ENCODE measurements around the gene INPP5B.

INPP5B gene

DNA sequence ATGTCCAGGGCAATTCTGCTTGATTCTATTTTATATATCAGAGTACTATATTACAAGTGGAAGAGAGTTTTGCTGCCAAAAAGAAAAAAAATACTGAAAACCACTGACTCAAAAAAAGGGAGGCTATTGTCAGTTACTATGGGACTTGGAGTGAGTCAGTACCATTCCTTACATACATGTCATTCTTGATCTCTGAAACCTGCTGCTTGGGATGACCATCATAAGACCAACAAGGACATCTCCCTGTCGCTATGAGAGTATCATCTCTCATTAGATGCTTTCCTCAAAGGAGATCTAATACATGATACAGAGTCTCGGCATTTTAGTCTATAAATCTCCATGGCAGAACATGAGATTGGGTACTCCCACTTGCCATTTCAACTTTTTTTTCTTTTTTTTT, 11.8 kb upstream of the INPP5B start:
- Mint-ChIP-seq H3K27ac (no peak overlapping the region), H3K4me3 (no peak overlapping the region)

DNA sequence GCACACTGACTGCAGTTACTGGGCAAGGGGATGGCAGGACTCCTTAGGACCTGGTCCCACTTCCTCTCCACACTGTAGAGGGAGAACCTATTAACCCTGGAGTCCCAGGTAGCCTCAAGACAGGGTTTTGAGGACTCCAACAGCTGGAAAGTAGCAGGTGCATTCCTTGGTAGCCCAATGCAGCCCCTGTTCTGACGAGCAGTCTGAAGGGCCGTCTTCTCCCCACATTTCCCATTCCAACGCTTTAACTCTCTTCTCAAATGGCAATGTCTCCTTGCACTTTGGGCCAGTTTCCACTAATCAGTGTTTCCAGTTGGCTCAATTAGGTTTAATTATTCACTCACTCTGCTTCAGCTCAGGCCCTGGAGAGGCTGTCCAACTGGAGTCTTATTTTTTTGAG, 8.8 kb upstream of the INPP5B start:
- no peaks in the 10 kb centered on the region for H3K4me1 Mint-ChIP-seq
- TF ChIP-seq, protein P1, sequence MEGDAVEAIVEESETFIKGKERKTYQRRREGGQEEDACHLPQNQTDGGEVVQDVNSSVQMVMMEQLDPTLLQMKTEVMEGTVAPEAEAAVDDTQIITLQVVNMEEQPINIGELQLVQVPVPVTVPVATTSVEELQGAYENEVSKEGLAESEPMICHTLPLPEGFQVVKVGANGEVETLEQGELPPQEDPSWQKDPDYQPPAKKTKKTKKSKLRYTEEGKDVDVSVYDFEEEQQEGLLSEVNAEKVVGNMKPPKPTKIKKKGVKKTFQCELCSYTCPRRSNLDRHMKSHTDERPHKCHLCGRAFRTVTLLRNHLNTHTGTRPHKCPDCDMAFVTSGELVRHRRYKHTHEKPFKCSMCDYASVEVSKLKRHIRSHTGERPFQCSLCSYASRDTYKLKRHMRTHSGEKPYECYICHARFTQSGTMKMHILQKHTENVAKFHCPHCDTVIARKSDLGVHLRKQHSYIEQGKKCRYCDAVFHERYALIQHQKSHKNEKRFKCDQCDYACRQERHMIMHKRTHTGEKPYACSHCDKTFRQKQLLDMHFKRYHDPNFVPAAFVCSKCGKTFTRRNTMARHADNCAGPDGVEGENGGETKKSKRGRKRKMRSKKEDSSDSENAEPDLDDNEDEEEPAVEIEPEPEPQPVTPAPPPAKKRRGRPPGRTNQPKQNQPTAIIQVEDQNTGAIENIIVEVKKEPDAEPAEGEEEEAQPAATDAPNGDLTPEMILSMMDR (IDR thresholded peaks at IDR 0.05; ENCODE audit: unreplicated experiment in 3 of 3) = no peak
- no peaks in the 10 kb centered on the region for H3K9me3 Mint-ChIP-seq
- peaks cover 28% of the 10 kb centered on the region for H3K36me3 Mint-ChIP-seq (ENCODE audit: low read depth)
- peaks cover 4% of the 10 kb centered on the region for H3K27me3 Mint-ChIP-seq (ENCODE audit: low read depth)
- no peak overlapping the region for H3K4me3 Mint-ChIP-seq
- peak overlapping the region in 2 of 3 experiments; percentile 18 to 20 for H3K27ac Mint-ChIP-seq

More for the DNA sequence above, 11.8 kb upstream of the INPP5B start:
- TF ChIP-seq, protein P1 (IDR thresholded peaks at IDR 0.05; ENCODE audit: unreplicated experiment in 3 of 3) = no peak
- peaks cover 40% of the 10 kb centered on the region for H3K36me3 Mint-ChIP-seq (ENCODE audit: low read depth)
- peaks cover 4% of the 10 kb centered on the region for H3K27me3 Mint-ChIP-seq (ENCODE audit: low read depth)
- no peaks in the 10 kb centered on the region for H3K4me1 Mint-ChIP-seq
- H3K9me3 Mint-ChIP-seq = no peaks in the 10 kb centered on the region

DNA sequence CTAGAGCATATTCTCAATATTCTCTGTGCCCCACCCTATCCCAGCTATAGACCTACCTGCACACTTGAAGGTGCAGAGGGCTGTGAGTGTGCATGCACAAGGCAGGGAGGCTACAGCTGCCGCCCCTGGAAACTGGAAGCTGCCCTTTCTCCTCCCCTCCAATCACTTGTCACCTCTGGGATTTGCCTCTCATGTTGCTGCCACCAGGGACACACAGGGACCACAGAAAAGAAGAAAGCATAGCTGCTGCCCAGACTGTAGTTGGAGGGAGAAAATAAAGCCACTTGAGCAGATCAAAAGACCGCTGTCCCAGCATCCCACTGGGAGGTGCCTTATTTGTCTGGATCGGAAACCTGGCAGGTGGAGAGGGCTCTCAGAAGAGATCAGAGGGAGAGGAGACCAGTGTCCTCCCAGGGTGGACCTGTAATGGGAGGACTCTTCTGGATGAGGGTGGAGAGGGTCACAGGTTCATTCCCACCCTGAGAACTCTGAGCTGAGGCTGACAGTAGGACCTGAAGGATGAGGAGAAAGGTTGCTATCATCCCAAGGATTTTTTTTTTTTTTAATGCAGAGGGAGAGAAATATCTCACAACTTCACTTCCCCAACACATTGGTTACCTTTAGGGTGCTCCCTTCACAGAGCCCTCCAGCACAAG, 7.6 kb upstream of the INPP5B start:
- H3K27me3 Mint-ChIP-seq (ENCODE audit: low read depth) = peaks cover 4% of the 10 kb centered on the region
- no peak overlapping the region for H3K4me3 Mint-ChIP-seq
- H3K4me1 Mint-ChIP-seq = no peaks in the 10 kb centered on the region
- no peak overlapping the region for H3K27ac Mint-ChIP-seq
- no peaks in the 10 kb centered on the region for H3K9me3 Mint-ChIP-seq
- peaks cover 19% of the 10 kb centered on the region for H3K36me3 Mint-ChIP-seq (ENCODE audit: low read depth)
- TF ChIP-seq, protein P1 (IDR thresholded peaks at IDR 0.05; ENCODE audit: unreplicated experiment in 3 of 3) = no peak

DNA sequence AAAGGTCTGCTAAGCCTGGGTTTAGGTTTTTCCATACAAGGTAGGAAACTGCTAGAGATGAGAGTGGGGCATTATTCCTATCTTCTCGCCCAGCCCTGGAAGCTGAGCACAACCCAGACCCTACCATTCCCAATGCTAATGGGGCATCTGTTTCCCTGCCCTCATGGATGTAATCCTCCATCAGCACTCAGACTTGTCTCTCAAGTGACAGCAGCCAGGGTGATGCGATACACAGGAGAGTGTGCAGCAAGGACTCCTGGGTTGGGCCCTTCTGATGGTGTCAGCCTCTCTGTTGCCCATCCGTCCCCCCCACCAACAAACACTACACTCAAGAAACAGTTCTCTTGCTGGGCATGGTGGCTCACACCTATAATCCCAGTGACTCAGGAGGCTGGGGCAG, 5.9 kb upstream of the INPP5B start:
- TF ChIP-seq, protein P1 (IDR thresholded peaks at IDR 0.05; ENCODE audit: unreplicated experiment in 3 of 3) = no peak
- H3K27ac Mint-ChIP-seq = no peak overlapping the region

DNA sequence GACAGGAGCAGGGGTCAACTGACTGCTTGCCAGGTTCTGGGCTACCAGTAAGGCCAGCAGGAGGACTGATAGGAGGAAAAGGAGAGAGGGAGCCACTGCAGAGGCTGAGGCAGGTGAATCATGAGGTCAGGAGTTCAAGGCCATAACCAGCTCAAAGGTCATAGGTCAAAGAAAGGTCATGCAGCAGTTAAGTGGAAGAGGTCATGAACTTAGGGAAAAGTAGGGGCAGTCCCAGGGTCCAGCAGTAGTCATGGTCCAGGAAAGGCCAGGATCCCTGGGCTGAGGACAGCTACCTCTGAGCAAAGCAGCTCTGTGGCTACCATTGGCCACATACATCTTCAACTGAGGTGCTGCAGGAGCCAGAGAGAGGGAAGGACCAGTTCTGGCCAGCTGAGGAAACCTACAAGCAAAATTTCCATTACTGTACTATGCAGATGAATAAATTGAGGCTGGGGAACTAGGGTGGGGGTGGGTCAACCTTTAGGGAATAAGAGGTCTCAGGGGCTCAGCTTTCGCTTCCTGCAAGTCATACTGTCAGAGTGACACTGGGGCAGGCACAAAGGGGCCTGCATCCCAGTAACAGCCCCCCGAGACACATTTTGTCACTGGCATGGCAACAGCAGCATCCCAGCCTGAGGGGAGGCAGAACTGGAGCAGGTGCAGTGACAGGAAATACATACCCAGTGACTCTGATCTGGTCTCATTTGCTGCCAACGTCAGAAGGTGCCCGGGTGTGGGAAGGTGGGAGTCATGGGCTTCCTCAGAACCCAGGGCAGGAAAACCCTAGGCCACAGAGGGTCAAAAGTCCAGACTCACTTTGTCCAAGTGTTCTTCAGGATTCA, 5.2 kb upstream of the INPP5B start:
- H3K4me3 Mint-ChIP-seq = no peak overlapping the region
- no peaks in the 10 kb centered on the region for H3K9me3 Mint-ChIP-seq
- peaks cover 5% of the 10 kb centered on the region for H3K36me3 Mint-ChIP-seq (ENCODE audit: low read depth)
- H3K4me1 Mint-ChIP-seq = peaks cover under 1% of the 10 kb centered on the region
- TF ChIP-seq, protein P1 (IDR thresholded peaks at IDR 0.05; ENCODE audit: unreplicated experiment in 3 of 3) = no peak
- H3K27ac Mint-ChIP-seq = no peak overlapping the region
- peaks cover 4% of the 10 kb centered on the region for H3K27me3 Mint-ChIP-seq (ENCODE audit: low read depth)

More for the DNA sequence above, 5.9 kb upstream of the INPP5B start:
- Mint-ChIP-seq H3K36me3 (ENCODE audit: low read depth) (peaks cover 9% of the 10 kb centered on the region), H3K4me3 (no peak overlapping the region), H3K27me3 (ENCODE audit: low read depth) (peaks cover 4% of the 10 kb centered on the region), H3K9me3 (no peaks in the 10 kb centered on the region), H3K4me1 (no peaks in the 10 kb centered on the region)
